Mononuclear cell (primary cell): ENCODE measurements around the gene CAMK2D. TPM values are rescaled to one million over a fixed set of nuclear protein-coding genes. Genes with fewer than 3 reads are reported as not detected.

Experiments
- H3K27me3 ChIP-seq: 2 replicates; pipeline ENCODE4 v1.6.0; 2011; ENCODE audit warnings: low read length, control low read depth; ENCODE audit not compliant: insufficient read depth
- H3K4me1 ChIP-seq: 2 replicates; pipeline ENCODE4 v1.5.1; 2011; ENCODE audit warnings: mild to moderate bottlenecking, low read length, control low read depth; ENCODE audit not compliant: insufficient read depth
- H3K4me3 ChIP-seq: 2 replicates; pipeline ENCODE4 v1.5.1; 2011; ENCODE audit warnings: mild to moderate bottlenecking, low read length, moderate library complexity
- H3K9me3 ChIP-seq: 2 replicates; pipeline ENCODE4 v1.5.1; 2011; ENCODE audit warnings: low read depth, mild to moderate bottlenecking, control low read depth, low read length
- total RNA-seq: library from RNA; depleted of rRNA; stranded (reverse); fragments of >200 nt; gene quantifications from one replicate; pipeline ENCODE4 v1.2.3, GENCODE V29; 2012

The CAMK2D gene
- total RNA-seq, 1 donor: 58.6 TPM

DNA sequence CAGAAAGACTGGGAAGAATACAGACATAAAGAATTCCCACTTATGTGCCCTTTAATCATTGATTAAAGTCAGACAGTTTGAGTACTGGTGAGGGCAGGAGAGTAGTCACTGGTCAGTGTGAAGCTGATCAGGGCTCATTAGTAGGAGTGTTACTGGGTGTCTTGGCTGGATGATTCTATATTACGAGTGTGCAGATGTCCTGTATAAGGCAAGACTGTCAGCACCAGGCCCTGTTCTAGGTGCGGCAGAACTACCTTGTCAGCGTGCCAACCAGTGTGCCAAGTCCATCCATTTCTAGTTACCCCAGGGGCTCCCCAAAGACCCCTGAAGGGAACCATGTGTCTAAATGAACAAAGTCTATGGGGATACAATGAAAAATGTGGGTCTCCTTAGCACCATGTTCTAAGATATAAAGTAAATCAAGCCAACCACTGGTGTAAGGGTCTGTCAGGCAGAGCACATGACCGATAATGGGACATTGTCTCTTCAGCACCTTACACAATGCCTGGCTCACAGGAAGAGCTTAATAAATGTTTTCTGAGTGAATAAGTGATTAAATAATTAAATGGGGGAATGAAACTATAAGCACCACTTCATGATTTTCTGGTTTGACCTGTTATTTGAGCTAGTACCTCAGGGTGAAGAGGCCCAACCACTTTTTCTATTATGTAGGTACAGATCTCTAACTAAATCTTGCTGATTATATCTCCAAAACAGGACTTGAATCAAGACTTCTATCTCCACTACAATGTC lies 205.0 kb downstream of the CAMK2D start:
- Histone ChIP-seq H3K9me3 (no peaks in the 10 kb centered on the region), H3K4me1 (peaks cover 17% of the 10 kb centered on the region), H3K4me3 (no peak overlapping the region), H3K27me3 (no peaks in the 10 kb centered on the region)

DNA sequence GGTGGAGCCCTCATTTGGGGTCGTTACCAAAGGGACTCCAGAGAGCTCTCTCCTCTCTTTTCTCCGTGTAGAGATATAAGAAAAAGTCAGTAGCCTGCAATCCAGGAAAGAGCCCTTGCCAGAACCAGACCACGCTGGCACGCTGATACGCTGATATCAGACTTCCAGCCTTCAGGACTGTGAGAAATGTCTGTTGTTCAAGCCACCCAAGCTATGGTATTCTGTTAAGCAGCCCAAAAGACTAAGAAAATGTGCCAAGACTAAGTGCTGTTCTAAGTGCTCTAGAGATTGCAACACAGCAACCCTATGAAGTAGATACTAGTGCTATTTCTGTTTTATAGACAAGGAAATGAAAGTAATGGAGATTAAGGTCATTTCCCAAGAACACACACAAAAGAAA lies 205.7 kb downstream of the CAMK2D start:
- H3K9me3 ChIP-seq: no peaks in the 10 kb centered on the region
- H3K4me1 ChIP-seq: peaks cover 13% of the 10 kb centered on the region
- H3K27me3 ChIP-seq: no peaks in the 10 kb centered on the region
- no peak overlapping the region for H3K4me3 ChIP-seq

DNA sequence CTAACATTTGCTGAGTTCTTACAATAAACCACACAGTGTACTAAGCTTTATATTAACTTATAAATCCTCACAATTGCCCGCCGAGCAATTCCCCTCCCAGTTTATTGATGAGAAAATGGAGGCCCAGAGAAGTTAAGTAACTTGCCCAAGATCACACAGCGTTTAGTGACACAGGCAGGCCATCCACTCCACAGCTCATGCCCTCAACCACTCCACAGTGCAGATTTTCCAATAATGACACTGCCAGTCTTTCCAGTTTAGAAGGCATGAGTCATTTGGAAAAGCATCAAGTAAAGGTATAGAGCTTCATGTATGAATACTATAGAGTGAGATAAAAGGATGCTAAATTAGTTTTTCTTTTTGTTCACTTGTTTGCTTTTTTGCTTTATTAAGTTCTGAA lies 208.5 kb downstream of the CAMK2D start:
- Histone ChIP-seq H3K27me3 (no peaks in the 10 kb centered on the region), H3K9me3 (no peaks in the 10 kb centered on the region), H3K4me3 (no peak overlapping the region), H3K4me1 (peaks cover 12% of the 10 kb centered on the region)

DNA sequence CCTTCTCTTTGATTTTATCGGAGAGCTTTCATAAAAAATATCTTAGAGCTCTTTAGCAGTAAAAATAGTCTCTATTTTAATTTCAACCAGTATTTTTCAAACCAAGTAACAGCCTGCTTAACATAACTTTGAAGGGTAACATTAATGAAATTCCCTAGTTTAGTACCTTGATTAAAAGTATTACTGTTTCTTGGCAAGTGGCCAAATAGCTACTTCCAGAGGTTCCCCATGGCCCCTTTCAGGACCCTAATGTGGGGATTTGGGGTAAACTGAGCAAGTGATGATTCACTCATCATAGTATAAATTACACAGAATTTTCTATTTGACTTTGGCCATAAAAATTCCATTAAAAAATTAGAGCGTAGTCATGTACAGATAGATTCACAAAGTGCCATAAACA lies 211.0 kb downstream of the CAMK2D start:
- Histone ChIP-seq H3K27me3 (no peaks in the 10 kb centered on the region), H3K9me3 (no peaks in the 10 kb centered on the region), H3K4me3 (no peak overlapping the region), H3K4me1 (peaks cover 5% of the 10 kb centered on the region)

DNA sequence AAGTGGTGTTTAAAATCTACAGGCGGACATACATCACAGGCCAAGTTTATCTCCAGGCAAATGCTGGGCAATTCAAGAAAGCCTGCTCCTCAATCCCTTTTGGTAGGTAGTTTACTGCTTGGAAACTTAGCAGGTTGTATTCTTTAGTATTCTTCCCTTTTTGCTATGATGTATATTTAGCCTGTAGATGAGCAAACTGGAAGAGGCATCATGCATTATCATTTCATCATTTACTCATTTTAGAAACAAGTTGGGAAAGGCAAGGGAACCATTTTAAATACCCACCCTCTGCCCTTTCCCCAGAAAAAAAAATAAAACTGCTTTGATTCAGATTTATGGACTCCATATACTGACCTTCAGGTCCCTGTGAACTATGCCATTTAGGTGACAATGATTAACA lies 213.2 kb downstream of the CAMK2D start:
- no peak overlapping the region for H3K4me3 ChIP-seq
- no peaks in the 10 kb centered on the region for H3K27me3 ChIP-seq
- H3K9me3 ChIP-seq: no peaks in the 10 kb centered on the region
- H3K4me1 ChIP-seq: peaks cover 5% of the 10 kb centered on the region

DNA sequence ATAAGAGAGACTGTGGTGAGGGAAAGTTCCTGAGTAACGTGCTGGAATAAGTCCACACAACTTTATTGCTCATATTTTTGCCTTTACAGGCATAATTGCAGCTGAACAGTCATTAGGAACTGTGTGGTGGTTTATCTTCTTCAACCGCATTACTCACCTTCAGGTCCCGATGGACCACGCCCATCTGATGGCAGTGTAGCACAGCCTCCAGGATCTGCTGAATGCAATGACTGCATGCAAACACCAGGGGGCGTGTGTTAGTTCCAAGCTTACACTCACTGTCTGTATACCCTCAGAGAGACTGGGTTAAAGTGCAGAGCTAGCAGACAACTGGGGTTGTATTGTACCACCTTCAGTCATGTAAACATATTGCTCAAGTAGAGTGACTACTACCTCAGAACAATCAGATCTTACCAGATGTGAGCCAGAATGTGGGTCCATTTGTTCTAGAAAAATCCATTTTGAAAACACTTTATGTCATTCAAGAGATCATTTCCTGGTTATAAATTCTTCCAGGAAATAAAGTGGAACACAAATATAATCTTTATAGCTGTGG lies 214.0 kb downstream of the CAMK2D start:
- H3K9me3 ChIP-seq: no peaks in the 10 kb centered on the region
- no peak overlapping the region for H3K4me3 ChIP-seq
- peaks cover 5% of the 10 kb centered on the region for H3K4me1 ChIP-seq
- no peaks in the 10 kb centered on the region for H3K27me3 ChIP-seq

DNA sequence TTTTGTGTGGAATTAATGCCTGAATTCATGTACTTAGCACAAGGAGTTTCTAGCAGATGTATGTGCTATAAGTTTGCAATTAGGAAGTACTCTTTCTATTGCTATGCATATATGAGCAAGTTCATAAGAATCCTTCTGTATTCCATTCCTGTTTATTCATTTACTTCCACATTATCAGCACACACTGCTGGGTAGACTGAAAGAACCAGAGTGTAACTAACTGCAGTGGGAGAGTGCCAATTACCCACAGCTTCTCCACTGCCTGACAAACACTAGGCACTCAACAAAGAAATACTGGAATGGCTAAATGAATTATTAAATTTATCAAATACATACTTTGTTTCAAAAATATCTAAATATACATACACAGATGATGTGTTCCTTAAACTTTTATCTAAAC lies 219.6 kb downstream of the CAMK2D start:
- H3K4me3 ChIP-seq: no peak overlapping the region
- no peaks in the 10 kb centered on the region for H3K27me3 ChIP-seq
- H3K4me1 ChIP-seq: no peaks in the 10 kb centered on the region
- H3K9me3 ChIP-seq: no peaks in the 10 kb centered on the region

DNA sequence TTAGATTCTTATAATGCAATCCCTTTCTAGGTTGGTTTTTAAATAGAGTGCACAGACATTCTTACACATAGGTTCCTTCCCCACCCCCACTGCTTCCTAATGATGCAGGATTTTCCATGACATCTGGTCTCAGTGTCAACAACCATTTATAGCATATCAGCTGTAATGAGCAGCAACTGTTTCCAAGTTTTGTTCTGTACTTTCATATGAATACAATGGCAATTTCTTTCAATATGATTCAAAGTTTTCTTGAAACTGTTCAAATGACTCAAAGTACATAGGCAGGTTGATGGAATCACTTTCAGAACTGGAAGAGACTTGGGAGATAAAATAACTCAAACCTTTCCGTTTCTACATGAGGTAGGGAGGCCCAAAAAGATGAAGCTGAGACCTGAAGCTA lies 220.7 kb downstream of the CAMK2D start:
- H3K9me3 ChIP-seq: no peaks in the 10 kb centered on the region
- no peak overlapping the region for H3K4me3 ChIP-seq
- no peaks in the 10 kb centered on the region for H3K27me3 ChIP-seq
- H3K4me1 ChIP-seq: no peaks in the 10 kb centered on the region

DNA sequence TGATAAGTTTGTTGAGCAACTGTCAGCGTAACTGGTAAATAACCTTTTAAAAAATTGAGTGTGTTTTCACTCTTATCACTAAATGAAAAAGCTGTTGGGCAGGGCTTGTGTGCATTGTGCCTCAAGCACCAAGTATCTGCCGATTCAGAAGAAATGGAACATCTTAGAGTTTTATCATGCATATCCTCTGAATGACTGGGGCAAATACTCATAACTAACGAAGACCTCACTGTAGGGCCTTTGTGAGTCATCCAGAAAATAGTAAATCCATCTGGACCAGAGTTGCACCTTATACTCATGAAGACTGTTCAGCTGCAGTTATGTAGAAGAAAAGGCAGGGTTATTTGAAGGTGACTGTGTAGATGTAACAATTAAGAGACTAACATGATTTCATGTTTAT lies 222.1 kb downstream of the CAMK2D start:
- Histone ChIP-seq H3K27me3 (no peaks in the 10 kb centered on the region), H3K4me1 (no peaks in the 10 kb centered on the region), H3K4me3 (no peak overlapping the region), H3K9me3 (no peaks in the 10 kb centered on the region)

DNA sequence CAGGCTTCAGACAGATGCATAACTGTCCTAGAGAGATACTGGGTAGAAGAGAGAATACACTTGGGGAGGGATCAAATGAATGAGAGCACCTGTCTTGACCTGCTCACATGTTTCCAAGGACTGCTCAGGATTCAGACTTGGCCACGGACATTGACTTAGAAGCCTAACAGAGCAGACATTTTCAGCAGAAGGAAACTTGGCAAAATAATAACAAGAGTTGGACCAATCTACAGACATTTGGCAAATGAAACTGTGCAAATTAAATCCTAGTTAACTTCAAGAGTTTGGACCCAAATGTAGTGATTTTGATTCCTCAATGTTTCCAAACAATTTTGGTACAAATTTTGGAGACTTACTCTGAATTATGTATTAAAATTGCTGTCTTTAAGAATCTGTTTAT lies 223.9 kb downstream of the CAMK2D start:
- H3K9me3 ChIP-seq: no peaks in the 10 kb centered on the region
- H3K4me1 ChIP-seq: no peaks in the 10 kb centered on the region
- no peak overlapping the region for H3K4me3 ChIP-seq
- H3K27me3 ChIP-seq: no peaks in the 10 kb centered on the region

DNA sequence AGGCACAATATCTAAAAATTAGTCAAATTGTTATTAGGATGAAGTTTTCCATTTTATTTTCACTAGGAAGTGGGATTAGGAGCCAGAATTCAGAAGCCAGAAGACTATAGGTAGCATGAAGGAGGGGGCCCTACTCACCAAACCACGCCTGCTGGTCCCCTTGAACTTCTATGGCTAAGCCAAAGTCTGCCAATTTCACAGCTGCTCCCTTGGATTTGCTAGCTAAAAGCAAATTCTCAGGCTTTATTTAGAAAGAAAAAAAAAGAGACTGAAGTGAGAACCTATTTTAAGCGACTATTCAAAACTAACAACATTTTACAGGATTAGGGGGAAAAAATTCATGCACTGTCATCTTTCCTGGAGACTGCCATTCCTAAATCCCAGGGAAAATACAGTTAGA lies 224.3 kb downstream of the CAMK2D start:
- no peaks in the 10 kb centered on the region for H3K4me1 ChIP-seq
- no peaks in the 10 kb centered on the region for H3K27me3 ChIP-seq
- no peaks in the 10 kb centered on the region for H3K9me3 ChIP-seq
- H3K4me3 ChIP-seq: no peak overlapping the region

DNA sequence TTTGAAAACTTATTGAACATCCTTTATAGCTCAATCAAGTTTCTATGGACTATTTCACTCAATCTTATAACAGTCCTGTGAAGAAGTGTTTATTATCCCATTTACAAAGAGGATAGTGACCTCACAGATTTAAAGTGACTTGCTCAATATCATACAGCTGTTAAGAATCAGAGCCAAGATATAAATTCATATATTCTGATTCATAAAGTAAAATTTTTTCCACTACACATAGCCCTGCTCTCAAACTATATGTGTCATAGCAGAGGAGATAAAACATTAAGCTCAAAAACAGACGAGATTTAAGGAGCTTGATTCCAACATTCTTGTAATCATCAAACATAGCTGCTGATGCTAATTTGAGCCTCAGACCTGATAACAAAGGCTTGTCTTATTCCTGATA lies 226.8 kb downstream of the CAMK2D start:
- no peaks in the 10 kb centered on the region for H3K27me3 ChIP-seq

DNA sequence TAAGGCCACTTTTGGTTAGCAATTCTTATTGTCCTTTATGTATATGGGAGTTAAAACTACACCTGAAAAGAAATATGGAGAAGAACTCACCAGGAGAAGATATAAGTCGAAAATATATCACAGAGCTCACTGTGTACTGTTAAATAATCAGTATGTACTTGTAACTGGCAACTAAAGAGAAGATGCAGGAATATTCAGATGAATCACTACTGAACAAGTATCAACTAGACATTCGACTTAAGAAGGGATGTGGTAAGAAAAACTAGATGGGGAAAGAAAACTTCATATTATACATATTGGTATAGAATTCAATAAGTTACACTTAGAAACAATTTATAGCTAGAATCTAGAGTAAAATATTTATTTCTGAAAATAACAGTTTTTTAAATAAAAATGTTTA lies 230.0 kb downstream of the CAMK2D start:
- H3K9me3 ChIP-seq: no peaks in the 10 kb centered on the region
- H3K4me1 ChIP-seq: no peaks in the 10 kb centered on the region

More for the DNA sequence above, 226.8 kb downstream of the CAMK2D start:
- Histone ChIP-seq H3K4me3 (no peak overlapping the region), H3K4me1 (no peaks in the 10 kb centered on the region), H3K9me3 (no peaks in the 10 kb centered on the region)

DNA sequence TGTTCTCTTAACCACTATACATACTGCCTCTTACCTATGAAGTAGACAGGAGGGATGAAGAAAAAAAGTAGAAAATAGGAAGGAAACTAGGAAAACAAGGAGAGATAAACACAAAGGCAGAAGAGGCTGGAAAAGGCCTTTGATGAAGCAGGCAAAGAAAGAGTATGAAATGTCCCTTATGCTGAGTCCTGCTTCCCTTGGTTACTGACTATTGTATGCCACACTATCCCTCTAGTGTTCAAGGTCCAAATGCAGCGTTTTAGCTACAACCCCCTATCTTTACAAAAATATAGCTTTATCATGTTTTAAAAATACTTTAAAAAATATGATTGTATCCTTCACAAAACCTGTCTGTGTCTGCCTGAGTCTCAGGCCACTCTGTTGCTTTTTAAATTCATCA lies 233.1 kb downstream of the CAMK2D start:
- Histone ChIP-seq H3K4me1 (no peaks in the 10 kb centered on the region), H3K9me3 (no peaks in the 10 kb centered on the region), H3K27me3 (no peaks in the 10 kb centered on the region), H3K4me3 (no peak overlapping the region)

More for the DNA sequence above, 230.0 kb downstream of the CAMK2D start:
- no peak overlapping the region for H3K4me3 ChIP-seq
- H3K27me3 ChIP-seq: no peaks in the 10 kb centered on the region

DNA sequence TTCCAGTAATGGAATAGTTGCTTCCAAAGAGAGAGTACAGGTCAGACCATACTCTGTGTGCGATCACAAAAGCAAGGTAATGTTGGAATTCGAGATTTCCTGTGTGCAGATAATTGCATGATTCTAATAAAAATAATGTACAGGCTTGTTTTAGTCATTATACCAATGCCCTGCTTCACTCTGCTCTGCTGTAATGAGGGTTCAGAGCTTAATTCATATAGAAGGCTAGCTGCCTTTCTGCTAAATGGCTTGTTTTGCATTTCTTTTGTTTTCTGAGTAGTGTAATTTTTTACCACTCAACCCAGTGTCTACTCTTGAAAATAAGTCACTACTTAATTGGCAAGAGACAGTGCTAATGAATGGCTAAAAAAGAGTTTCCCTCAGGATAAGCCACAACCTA lies 236.0 kb downstream of the CAMK2D start:
- no peaks in the 10 kb centered on the region for H3K9me3 ChIP-seq
- H3K27me3 ChIP-seq: no peaks in the 10 kb centered on the region
- no peaks in the 10 kb centered on the region for H3K4me1 ChIP-seq
- H3K4me3 ChIP-seq: no peak overlapping the region

DNA sequence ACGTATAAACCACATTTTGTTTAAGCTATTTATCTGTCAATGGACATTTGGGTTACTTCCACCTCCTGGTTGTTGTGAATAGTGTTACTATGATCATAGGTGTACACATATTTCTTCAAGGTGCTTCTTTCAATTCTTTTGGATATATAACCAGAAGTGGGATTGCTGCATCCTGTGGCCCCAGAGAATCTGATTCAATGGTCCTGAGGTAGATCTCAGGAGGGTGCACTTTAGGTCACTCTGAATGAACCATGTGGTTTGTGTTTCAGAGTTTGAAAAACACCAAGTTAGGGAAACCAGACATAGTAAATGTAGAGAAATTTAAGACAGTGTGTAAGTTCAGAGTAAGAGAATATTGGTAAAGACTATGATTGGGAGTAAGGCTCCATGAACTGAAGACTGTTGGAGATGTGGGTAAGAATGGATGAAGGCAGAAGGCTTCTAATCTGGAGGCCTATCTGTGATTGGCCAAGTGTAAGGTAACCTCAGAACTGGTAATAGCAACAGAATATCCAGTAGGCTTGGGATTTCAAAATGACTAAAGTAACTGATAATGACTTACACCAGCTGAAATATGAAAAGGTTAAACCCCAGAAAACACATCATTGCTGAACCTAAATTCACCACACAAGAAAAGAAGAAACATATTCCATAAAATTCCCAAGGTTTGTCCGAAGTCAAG lies 236.9 kb downstream of the CAMK2D start:
- Histone ChIP-seq H3K27me3 (no peaks in the 10 kb centered on the region), H3K4me3 (no peak overlapping the region), H3K9me3 (no peaks in the 10 kb centered on the region), H3K4me1 (no peaks in the 10 kb centered on the region)
